DOHH2 (cell line): ENCODE results near the gene MROH8.
A peak's percentile ranks its signal among the peaks of the same experiment; 100 is the strongest.

Experiments used
- H3F3A ChIP-seq: fragments of 200-600 bp; sonication (generic), shearing (Covaris generic); 2 replicates; pipeline ENCODE4 v1.6.0; 2016; ENCODE audit warnings: antibody characterized with exemption, mild to moderate bottlenecking; ENCODE audit not compliant: control insufficient read depth, insufficient read depth
- H3K27ac ChIP-seq: fragments of 200-600 bp; sonication (generic); 2 replicates; pipeline ENCODE4 v1.5.1; 2014; ENCODE audit warnings: low read depth, mild to moderate bottlenecking, low read length, moderate library complexity
- H3K27me3 ChIP-seq: fragments of 200-600 bp; sonication (generic); 2 replicates; pipeline ENCODE4 v1.6.1; 2014; ENCODE audit warnings: mild to moderate bottlenecking, low read length, mixed read lengths; ENCODE audit not compliant: control insufficient read depth
- H3K36me3 ChIP-seq: fragments of 200-600 bp; sonication (generic); 2 replicates; pipeline ENCODE4 v1.6.1; 2014; ENCODE audit warnings: mild to moderate bottlenecking, low read length, moderate library complexity, mixed read lengths; ENCODE audit not compliant: control insufficient read depth
- H3K4me1 ChIP-seq: fragments of 200-600 bp; sonication (generic); 2 replicates; pipeline ENCODE4 v1.6.1; 2014; ENCODE audit warnings: mild to moderate bottlenecking, low read length, mixed read lengths; ENCODE audit not compliant: control insufficient read depth
- H3K4me2 ChIP-seq: fragments of 200-600 bp; sonication (generic); 2 replicates; pipeline ENCODE4 v1.6.0; 2014; ENCODE audit warnings: mild to moderate bottlenecking, low read length, moderate library complexity
- H3K4me3 ChIP-seq: fragments of 200-600 bp; sonication (generic); 2 replicates; pipeline ENCODE4 v1.5.1; 2014; ENCODE audit warnings: mild to moderate bottlenecking, low read length, mixed read lengths
- H3K79me2 ChIP-seq: fragments of 200-600 bp; sonication (generic); 2 replicates; pipeline ENCODE4 v1.6.1; 2014; ENCODE audit warnings: mild to moderate bottlenecking, low read length, mixed read lengths; ENCODE audit not compliant: control insufficient read depth
- H3K9me2 ChIP-seq: fragments of 200-600 bp; sonication (generic); replicated peaks from 2 replicates; pipeline ENCODE4 v1.6.1; 2014; ENCODE audit warnings: mild to moderate bottlenecking, low read length, mixed read lengths; ENCODE audit not compliant: control insufficient read depth
- H3K9me3 ChIP-seq: fragments of 200-600 bp; sonication (generic); 2 replicates; pipeline ENCODE4 v1.6.1; 2014; ENCODE audit warnings: antibody characterized with exemption, low read length, mixed read lengths; ENCODE audit not compliant: control insufficient read depth, insufficient read depth
- H4K20me1 ChIP-seq: fragments of 200-600 bp; sonication (generic); 2 replicates; pipeline ENCODE4 v1.6.0; 2014; ENCODE audit warnings: low read depth, mild to moderate bottlenecking, antibody characterized with exemption, low read length, moderate library complexity; ENCODE audit not compliant: control insufficient read depth, insufficient read depth
- CTCF ChIP-seq: fragments of 200-600 bp; sonication (generic); IDR thresholded peaks from one replicate; pipeline ENCODE4 v1.5.1; 2014; ENCODE audit warnings: antibody characterized with exemption, mild to moderate bottlenecking, low read depth, low read length; ENCODE audit not compliant: poor library complexity, severe bottlenecking
- EZH2phosphoT487 ChIP-seq: fragments of 200-600 bp; sonication (generic); IDR thresholded peaks from 2 replicates; pipeline ENCODE4 v1.6.1; 2017; ENCODE audit warnings: borderline replicate concordance, mild to moderate bottlenecking, antibody characterized with exemption, low read length, moderate library complexity, mixed read lengths

MROH8 gene

GRCh38 chr20:37204056-37204455, 24.7 kb upstream of the MROH8 start:
- H3F3A ChIP-seq, result peaks cover 7% of the 10 kb centered on the region
- H4K20me1 ChIP-seq, result no peaks in the 10 kb centered on the region
- no peak for TF ChIP-seq CTCF
- TF ChIP-seq EZH2phosphoT487, result no peak
- no peak overlapping the region for H3K4me3 ChIP-seq
- no peaks in the 10 kb centered on the region for H3K9me3 ChIP-seq
- peaks cover 31% of the 10 kb centered on the region for H3K79me2 ChIP-seq
- no peaks in the 10 kb centered on the region for H3K27me3 ChIP-seq
- H3K4me1 ChIP-seq, result no peaks in the 10 kb centered on the region
- peaks cover 96% of the 10 kb centered on the region for H3K36me3 ChIP-seq
- no peaks in the 10 kb centered on the region for H3K9me2 ChIP-seq
- no peak overlapping the region for H3K27ac ChIP-seq
- H3K4me2 ChIP-seq, result no peak overlapping the region

- Histone ChIP-seq H3K27ac (no peak overlapping the region), H3K79me2 (peaks cover 48% of the 10 kb centered on the region), H4K20me1 (no peaks in the 10 kb centered on the region)
Measured at GRCh38 chr20:37202267-37202943, 23.1 kb upstream of the MROH8 start.

GRCh38 chr20:37201827-37202162, 22.4 kb upstream of the MROH8 start:
- Histone ChIP-seq H3K27me3 (no peaks in the 10 kb centered on the region), H3K9me2 (no peaks in the 10 kb centered on the region), H3F3A (peaks cover 7% of the 10 kb centered on the region), H3K79me2 (peaks cover 54% of the 10 kb centered on the region), H3K4me1 (no peaks in the 10 kb centered on the region), H4K20me1 (peaks cover 1% of the 10 kb centered on the region; the same call in 1 of the 2 replicates), H3K4me3 (no peak overlapping the region), H3K9me3 (no peaks in the 10 kb centered on the region), H3K4me2 (no peak overlapping the region), H3K36me3 (peaks cover 97% of the 10 kb centered on the region), H3K27ac (no peak overlapping the region)
- TF ChIP-seq CTCF (no peak), EZH2phosphoT487 (no peak)

More at GRCh38 chr20:37202267-37202943, 23.1 kb upstream of the MROH8 start:
- Histone ChIP-seq H3K4me2 (no peak overlapping the region), H3K4me1 (no peaks in the 10 kb centered on the region), H3K9me3 (no peaks in the 10 kb centered on the region), H3F3A (peaks cover 7% of the 10 kb centered on the region), H3K9me2 (no peaks in the 10 kb centered on the region), H3K4me3 (no peak overlapping the region), H3K36me3 (peaks cover 97% of the 10 kb centered on the region), H3K27me3 (no peaks in the 10 kb centered on the region)
- TF ChIP-seq EZH2phosphoT487 (no peak), CTCF (peak; percentile 72)
